Adrenal gland (tissue), 5 donors: ENCODE data around the gene LAMA2.

ENCODE experiments used
- CTCF ChIP-seq, 6 experiments: fragments of 450-650 bp in 4 of 6; fragments of 200-600 bp in 2 of 6; sonication (generic) in 1 of 6; IDR thresholded peaks; 1 replicate in 5 of 6; 2 replicates in 1 of 6; pipeline versions ENCODE4 v1.5.1 to v1.8.0; 2016 to 2021; ENCODE audit warnings: antibody characterized with exemption in 6 of 6, mild to moderate bottlenecking in 2 of 6, moderate library complexity in 1 of 6
- POLR2A ChIP-seq, 2 donors: fragments of 450-650 bp; IDR thresholded peaks; one replicate each; pipeline ENCODE4 v1.6.1; 2017; ENCODE audit warnings: antibody characterized with exemption in 2 of 2, mild to moderate bottlenecking in 2 of 2, moderate library complexity in 1 of 2
- donor health status: DM: no; HTN: no; CAD: no.

GRCh38 chr6:129211626-129212025 lies 328.7 kb downstream of the LAMA2 start:
- TF ChIP-seq POLR2A (IDR thresholded peaks at IDR 0.05) (no peak), CTCF (IDR thresholded peaks at IDR 0.05) (no peak)
